Sigmoid colon (tissue), 4 donors: Measurements from ENCODE around the gene STBD1.

ENCODE experiments used
- CTCF ChIP-seq, 4 experiments: fragments of 450-650 bp in 3 of 4; fragments of 200-600 bp in 1 of 4; IDR thresholded peaks; one replicate each; pipeline ENCODE4 v1.5.1; 2016 to 2019; ENCODE audit warnings: antibody characterized with exemption in 4 of 4, mild to moderate bottlenecking in 3 of 4, moderate library complexity in 2 of 4
- EP300 ChIP-seq, 4 donors: sonication (generic); formaldehyde crosslinking; IDR thresholded peaks; one replicate each; pipeline ENCODE4 v1.6.1; 2017; ENCODE audit warnings: antibody characterized with exemption in 4 of 4
- POLR2A ChIP-seq, 2 donors: fragments of 450-650 bp; IDR thresholded peaks; one replicate each; pipeline ENCODE4 v1.6.1; 2016; ENCODE audit warnings: antibody characterized with exemption in 2 of 2, mild to moderate bottlenecking in 2 of 2, moderate library complexity in 2 of 2

DNA sequence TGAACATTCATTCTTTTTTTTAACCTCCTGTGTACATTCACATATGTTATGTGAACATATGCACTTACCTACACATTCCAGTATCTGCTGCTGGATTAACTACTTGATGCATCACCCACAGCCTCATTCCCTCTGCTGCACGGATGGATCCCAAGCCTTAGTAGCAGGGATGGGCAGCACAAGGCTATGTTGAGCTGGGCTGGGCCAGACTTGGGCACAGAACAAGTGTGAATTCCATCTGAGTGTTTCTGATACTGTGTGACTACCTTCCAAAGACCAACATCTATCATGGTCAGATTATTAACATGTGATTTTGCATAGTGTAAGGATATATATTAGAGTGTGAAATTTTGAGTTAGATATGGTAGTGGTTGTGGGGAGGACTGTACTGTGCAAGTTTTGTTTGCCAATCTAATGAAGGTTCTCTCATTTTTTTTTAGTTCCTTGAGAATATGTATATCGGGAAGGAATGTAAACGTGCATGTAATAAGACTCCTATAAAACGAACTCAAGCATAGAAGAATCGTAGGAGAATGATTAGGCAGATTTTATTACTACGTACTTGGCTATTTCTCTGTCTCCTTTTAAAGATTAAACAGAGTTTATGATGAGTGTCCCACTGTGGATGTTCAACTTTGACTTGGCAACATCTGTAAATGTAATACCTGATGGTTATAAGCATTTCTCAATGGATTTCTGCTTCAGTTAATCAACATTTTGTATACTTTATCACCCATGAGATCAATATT lies 23.4 kb upstream of the STBD1 start:
- TF ChIP-seq CTCF (IDR thresholded peaks at IDR 0.05), result no peak
- no peak for TF ChIP-seq POLR2A (IDR thresholded peaks at IDR 0.05)
- no peak for TF ChIP-seq EP300 (IDR thresholded peaks at IDR 0.05)
